H9 (cell line): Measurements from ENCODE around the gene MIAT. TPM values are rescaled to one million over a fixed set of nuclear protein-coding genes. Genes with fewer than 3 reads are reported as not detected.

Source experiments
- DNase-seq: peaks from one replicate; pipeline ENCODE4 v3.0.0-alpha.2; 2017
- H2AFZ ChIP-seq: one replicate; pipeline ENCODE4 v1.6.1; 2013; ENCODE audit warnings: mild to moderate bottlenecking, low read length, control low read depth, moderate library complexity
- H2AK5ac ChIP-seq: 2 replicates; pipeline ENCODE4 v1.6.1; 2013; ENCODE audit warnings: low read length, control low read depth, mixed read lengths; ENCODE audit not compliant: insufficient read length
- H2BK120ac ChIP-seq: one replicate; pipeline ENCODE4 v1.6.1; 2013; ENCODE audit warnings: low read depth, mild to moderate bottlenecking, low read length, control low read depth, inconsistent platforms; ENCODE audit not compliant: poor library complexity, severe bottlenecking
- H2BK12ac ChIP-seq: 2 replicates; pipeline ENCODE4 v1.6.1; 2013; ENCODE audit warnings: low read length, control low read depth, mixed read lengths, low read depth; ENCODE audit not compliant: insufficient read length
- H2BK15ac ChIP-seq: 2 replicates; pipeline ENCODE4 v1.6.1; 2013; ENCODE audit warnings: low read depth, low read length, control low read depth
- H2BK20ac ChIP-seq: one replicate; pipeline ENCODE4 v1.6.1; 2013; ENCODE audit warnings: low read depth, mild to moderate bottlenecking, low read length, control low read depth, inconsistent platforms; ENCODE audit not compliant: poor library complexity, severe bottlenecking
- H2BK5ac ChIP-seq: 2 replicates; pipeline ENCODE4 v1.6.1; 2013; ENCODE audit warnings: low read length, control low read depth, mixed read lengths; ENCODE audit not compliant: insufficient read length
- H3K14ac ChIP-seq: 2 replicates; pipeline ENCODE4 v1.6.1; 2013; ENCODE audit warnings: low read length, control low read depth; ENCODE audit not compliant: insufficient read depth
- H3K18ac ChIP-seq: 2 replicates; pipeline ENCODE4 v1.6.1; 2013; ENCODE audit warnings: low read depth, mild to moderate bottlenecking, mixed read lengths, low read length, control low read depth; ENCODE audit not compliant: insufficient read length
- H3K23ac ChIP-seq: 2 replicates; pipeline ENCODE4 v1.6.1; 2013; ENCODE audit warnings: low read length, control low read depth, mixed read lengths, low read depth; ENCODE audit not compliant: insufficient read length
- H3K23me2 ChIP-seq: 2 replicates; pipeline ENCODE4 v1.6.1; 2013; ENCODE audit warnings: low read depth, mild to moderate bottlenecking, mixed read lengths, low read length, control low read depth; ENCODE audit not compliant: insufficient read length, poor library complexity, severe bottlenecking
- H3K27ac ChIP-seq: 2 replicates; pipeline ENCODE4 v1.5.1; 2013; ENCODE audit warnings: low read length, control low read depth, mixed read lengths, low read depth; ENCODE audit not compliant: insufficient read length
- H3K27me3 ChIP-seq: 2 replicates; pipeline ENCODE4 v1.6.1; 2013; ENCODE audit warnings: low read length, control low read depth, inconsistent platforms; ENCODE audit not compliant: insufficient read depth
- H3K4ac ChIP-seq: 2 replicates; pipeline ENCODE4 v1.6.1; 2013; ENCODE audit warnings: low read depth, mild to moderate bottlenecking, control low read depth, inconsistent platforms, low read length, moderate library complexity
- H3K4me1 ChIP-seq: 2 replicates; pipeline ENCODE4 v1.6.1; 2013; ENCODE audit warnings: low read length, control low read depth, inconsistent platforms; ENCODE audit not compliant: insufficient read depth
- H3K4me2 ChIP-seq: 2 replicates; pipeline ENCODE4 v1.6.1; 2013; ENCODE audit warnings: low read length, control low read depth, mixed read lengths; ENCODE audit not compliant: insufficient read length, insufficient read depth
- H3K56ac ChIP-seq: 2 replicates; pipeline ENCODE4 v1.6.1; 2013; ENCODE audit warnings: low read depth, mild to moderate bottlenecking, mixed read lengths, low read length, control low read depth; ENCODE audit not compliant: insufficient read length
- H3K79me1 ChIP-seq: 2 replicates; pipeline ENCODE4 v1.6.1; 2013; ENCODE audit warnings: low read depth, mild to moderate bottlenecking, moderate library complexity, low read length, control low read depth, inconsistent platforms; ENCODE audit not compliant: insufficient read depth, poor library complexity, severe bottlenecking
- H3K79me2 ChIP-seq: 2 replicates; pipeline ENCODE4 v1.6.1; 2013; ENCODE audit warnings: low read length, control low read depth, inconsistent platforms; ENCODE audit not compliant: insufficient read depth
- H3K9ac ChIP-seq: 2 replicates; pipeline ENCODE4 v1.6.1; 2013; ENCODE audit warnings: low read length, control low read depth, mixed read lengths; ENCODE audit not compliant: insufficient read length; ENCODE audit errors: extremely low read depth
- H3K9me3 ChIP-seq: one replicate; pipeline ENCODE4 v1.6.1; 2013; ENCODE audit warnings: low read depth, low read length, inconsistent platforms; ENCODE audit not compliant: control insufficient read depth
- H3T11ph ChIP-seq: one replicate; pipeline ENCODE4 v1.6.1; 2013; ENCODE audit warnings: mild to moderate bottlenecking, low read length, control low read depth, inconsistent platforms
- H4K20me1 ChIP-seq: one replicate; pipeline ENCODE4 v1.6.1; 2013; ENCODE audit not compliant: control insufficient read depth, insufficient read length, insufficient read depth
- H4K5ac ChIP-seq: 2 replicates; pipeline ENCODE4 v1.6.1; 2013; ENCODE audit warnings: low read depth, mild to moderate bottlenecking, mixed read lengths, low read length, control low read depth; ENCODE audit not compliant: insufficient read length
- H4K8ac ChIP-seq: replicated peaks from 2 replicates; pipeline ENCODE4 v1.6.1; 2013; ENCODE audit warnings: low read length, control low read depth, mixed read lengths, low read depth; ENCODE audit not compliant: insufficient read length
- H4K91ac ChIP-seq: 2 replicates; pipeline ENCODE4 v1.6.1; 2013; ENCODE audit warnings: low read depth, mild to moderate bottlenecking, moderate library complexity, mixed read lengths, low read length, control low read depth; ENCODE audit not compliant: insufficient read length
- H3K27ac Mint-ChIP-seq, 3 experiments: 2 replicates in 2 of 3; 3 replicates in 1 of 3; pipeline ENCODE4 v1.8.0; 2020 to 2021; ENCODE audit warnings: mixed read lengths in 3 of 3, mild to moderate bottlenecking in 1 of 3, moderate library complexity in 1 of 3
- H3K27me3 Mint-ChIP-seq: 2 replicates; pipeline ENCODE4 v1.8.0; 2021; ENCODE audit warnings: low read depth, mild to moderate bottlenecking, moderate library complexity, mixed read lengths
- H3K36me3 Mint-ChIP-seq, 3 experiments: 2 replicates in 2 of 3; 3 replicates in 1 of 3; pipeline ENCODE4 v1.8.0; 2020 to 2021; ENCODE audit warnings: low read depth in 3 of 3, mixed read lengths in 3 of 3; ENCODE audit not compliant: insufficient read depth in 1 of 3
- H3K4me1 Mint-ChIP-seq, 2 experiments: 2 replicates each; pipeline ENCODE4 v1.8.0; 2020; ENCODE audit warnings: mixed read lengths in 2 of 2
- H3K4me3 Mint-ChIP-seq, 2 experiments: 2 replicates in 1 of 2; 3 replicates in 1 of 2; pipeline ENCODE4 v1.8.0; 2020 to 2021; ENCODE audit warnings: mild to moderate bottlenecking in 2 of 2, mixed read lengths in 2 of 2, moderate library complexity in 1 of 2
- H3K9me3 Mint-ChIP-seq, 2 experiments: 2 replicates in 1 of 2; 3 replicates in 1 of 2; pipeline ENCODE4 v1.8.0; 2020; ENCODE audit warnings: mild to moderate bottlenecking in 2 of 2, mixed read lengths in 2 of 2, moderate library complexity in 1 of 2
- CTCF ChIP-seq: fragments of 200-600 bp; sonication (generic); conservative IDR thresholded peaks from 3 replicates; pipeline ENCODE4 v1.8.0; 2021; ENCODE audit warnings: antibody characterized with exemption, mild to moderate bottlenecking
- WGBS: extraction: QIAGEN DNeasy Blood & Tissue Kit; methylation state at CpG from one replicate; pipeline ENCODE4 v1.1.7; 2013; ENCODE audit warnings: missing lambda C conversion rate, low lambda C conversion rate, mixed read lengths; ENCODE audit not compliant: insufficient read length; ENCODE audit errors: extremely low coverage; 5-methylcytosine and 5-hydroxymethylcytosine counted together
- total RNA-seq: library from RNA; stranded (reverse); gene quantifications from 2 replicates; pipeline ENCODE4 v1.2.1, GENCODE V29; 2021

MIAT gene
- total RNA-seq, 1 experiment from 2014 or later = 85.6 TPM

GRCh38 chr22:26677217-26677616, 19.8 kb downstream of the MIAT start:
- no peak for TF ChIP-seq CTCF
- H3K27ac ChIP-seq = no peak overlapping the region
- H2BK120ac ChIP-seq = no peak overlapping the region
- H3K4ac ChIP-seq = no peak overlapping the region
- H4K91ac ChIP-seq = no peak overlapping the region
- no peak overlapping the region for H3K23ac ChIP-seq
- H3K27me3 ChIP-seq = no peaks in the 10 kb centered on the region
- H3K79me2 ChIP-seq = no peaks in the 10 kb centered on the region
- no CpG with 5 or more reads among the region's 5 CpGs for WGBS
- no peaks in the 10 kb centered on the region for H3K9me3 Mint-ChIP-seq
- no peak overlapping the region for H3T11ph ChIP-seq
- H3K27me3 Mint-ChIP-seq = no peaks in the 10 kb centered on the region
- no peaks in the 10 kb centered on the region for H4K20me1 ChIP-seq
- H2BK20ac ChIP-seq = no peak overlapping the region
- no peak overlapping the region for H3K18ac ChIP-seq
- no peak overlapping the region for H3K4me3 Mint-ChIP-seq
- H4K5ac ChIP-seq = no peak overlapping the region
- H3K27ac Mint-ChIP-seq = peak overlapping the region in 1 of 3 experiments; percentile 39; a peak in 1 of 7 replicates
- H3K4me1 ChIP-seq = peaks cover 9% of the 10 kb centered on the region; the same call in 1 of the 2 replicates
- H2AFZ ChIP-seq = no peak overlapping the region
- H3K9ac ChIP-seq = no peak overlapping the region
- no peak overlapping the region for H2BK5ac ChIP-seq
- no peaks in the 10 kb centered on the region for H3K9me3 ChIP-seq
- no peak overlapping the region for H3K14ac ChIP-seq
- H3K4me2 ChIP-seq = no peak overlapping the region
- H2BK12ac ChIP-seq = no peak overlapping the region
- H4K8ac ChIP-seq = no peak overlapping the region
- H2BK15ac ChIP-seq = no peak overlapping the region
- H3K56ac ChIP-seq = no peak overlapping the region
- H3K36me3 Mint-ChIP-seq = peaks cover 1 to 25% (median 7%) of the 10 kb centered on the region in 3 experiments
- peaks cover 7% of the 10 kb centered on the region for H3K23me2 ChIP-seq
- H3K4me1 Mint-ChIP-seq = peaks cover 62 to 74% of the 10 kb centered on the region in 2 experiments
- H2AK5ac ChIP-seq = no peak overlapping the region
- H3K79me1 ChIP-seq = no peaks in the 10 kb centered on the region
- DNase-seq = no peak
